Astrocyte of the spinal cord (primary cell): ENCODE measurements around the gene SLCO3A1.
"Not testable (repeated sequence)": the region's sequence is repeated elsewhere in the genome, so short reads cannot be mapped to it uniquely, and the experiment has no call there.

Experiments
- DNase-seq: peaks from one replicate; pipeline ENCODE4 v3.0.0; 2011; ENCODE audit warnings: low read depth, low spot score
- H3K4me3 ChIP-seq: 2 replicates; pipeline ENCODE4 v1.5.1; 2011; ENCODE audit warnings: low read depth, mild to moderate bottlenecking, low read length, moderate library complexity
- in situ Hi-C: cut with HindIII; loops from 2 replicates; pipeline ENCODE4 v1.10.0; 2017; ENCODE audit warnings: low sequenced_read_pairs
- TF ChIP-seq, protein P1 (sequence below): IDR thresholded peaks from 2 replicates; pipeline ENCODE4 v1.5.1; 2012; ENCODE audit warnings: low read depth, mild to moderate bottlenecking, low read length, inconsistent platforms

SLCO3A1 gene

DNA sequence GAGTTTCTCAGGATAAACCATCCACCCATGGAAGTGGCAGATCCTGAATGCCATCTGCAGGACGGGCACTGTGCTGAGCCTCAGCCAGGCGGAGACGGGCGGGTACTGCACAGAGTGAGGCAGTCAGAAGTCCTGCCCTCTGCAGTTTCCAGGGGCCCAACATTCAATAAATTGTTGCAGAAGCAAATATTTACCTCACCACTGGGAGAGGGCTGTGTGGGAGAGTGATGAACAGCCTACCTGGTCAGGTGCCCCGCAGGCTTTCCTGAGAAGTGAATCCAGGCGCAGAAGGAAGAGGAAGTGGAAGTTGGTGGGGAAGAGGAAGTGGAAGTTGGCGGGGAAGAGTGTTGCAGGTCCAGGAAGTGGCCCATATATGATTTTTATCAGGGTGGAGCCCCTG lies 100.8 kb downstream of the SLCO3A1 start:
- TF ChIP-seq, protein P1, sequence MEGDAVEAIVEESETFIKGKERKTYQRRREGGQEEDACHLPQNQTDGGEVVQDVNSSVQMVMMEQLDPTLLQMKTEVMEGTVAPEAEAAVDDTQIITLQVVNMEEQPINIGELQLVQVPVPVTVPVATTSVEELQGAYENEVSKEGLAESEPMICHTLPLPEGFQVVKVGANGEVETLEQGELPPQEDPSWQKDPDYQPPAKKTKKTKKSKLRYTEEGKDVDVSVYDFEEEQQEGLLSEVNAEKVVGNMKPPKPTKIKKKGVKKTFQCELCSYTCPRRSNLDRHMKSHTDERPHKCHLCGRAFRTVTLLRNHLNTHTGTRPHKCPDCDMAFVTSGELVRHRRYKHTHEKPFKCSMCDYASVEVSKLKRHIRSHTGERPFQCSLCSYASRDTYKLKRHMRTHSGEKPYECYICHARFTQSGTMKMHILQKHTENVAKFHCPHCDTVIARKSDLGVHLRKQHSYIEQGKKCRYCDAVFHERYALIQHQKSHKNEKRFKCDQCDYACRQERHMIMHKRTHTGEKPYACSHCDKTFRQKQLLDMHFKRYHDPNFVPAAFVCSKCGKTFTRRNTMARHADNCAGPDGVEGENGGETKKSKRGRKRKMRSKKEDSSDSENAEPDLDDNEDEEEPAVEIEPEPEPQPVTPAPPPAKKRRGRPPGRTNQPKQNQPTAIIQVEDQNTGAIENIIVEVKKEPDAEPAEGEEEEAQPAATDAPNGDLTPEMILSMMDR = no peak
- H3K4me3 ChIP-seq = no peak overlapping the region
- DNase-seq = no peak
- in situ Hi-C loops = no loop called here

DNA sequence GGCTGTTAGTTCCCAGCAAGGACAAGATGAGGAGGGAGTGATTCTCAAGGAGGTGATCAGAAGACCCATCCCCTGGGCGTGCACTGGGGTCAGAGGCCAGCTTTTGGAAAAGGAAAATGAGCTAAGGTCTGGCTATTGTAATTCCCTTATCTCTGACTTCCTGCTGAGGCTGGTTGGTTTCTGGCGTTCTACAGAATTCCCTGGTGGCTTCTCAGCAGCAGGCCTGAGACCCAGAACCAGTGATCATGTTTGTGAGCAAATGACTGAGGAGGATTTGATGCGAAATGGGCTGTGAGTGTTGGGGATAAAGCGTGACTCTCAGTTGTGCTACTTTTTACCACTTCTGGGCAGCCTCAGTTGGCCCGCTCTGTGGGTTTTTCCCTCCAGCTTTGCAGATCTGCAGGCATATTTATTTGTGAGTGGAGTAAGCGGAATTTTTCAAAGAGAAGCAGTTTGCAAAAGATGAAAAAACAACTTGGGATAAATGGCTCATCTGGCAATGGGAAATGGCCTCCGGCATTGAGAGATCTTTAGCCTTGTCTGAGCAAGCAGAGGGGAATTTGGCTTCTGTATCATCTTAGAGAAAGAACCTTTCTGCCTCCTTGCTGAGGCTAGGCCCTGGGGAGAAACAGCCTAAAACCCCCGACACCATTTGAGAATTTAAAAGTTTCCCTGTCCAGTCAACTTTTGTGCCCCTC lies 102.7 kb downstream of the SLCO3A1 start:
- DNase-seq = no peak
- no peak overlapping the region for H3K4me3 ChIP-seq
- in situ Hi-C loops = no loop called here
- TF ChIP-seq, protein P1 = no peak

DNA sequence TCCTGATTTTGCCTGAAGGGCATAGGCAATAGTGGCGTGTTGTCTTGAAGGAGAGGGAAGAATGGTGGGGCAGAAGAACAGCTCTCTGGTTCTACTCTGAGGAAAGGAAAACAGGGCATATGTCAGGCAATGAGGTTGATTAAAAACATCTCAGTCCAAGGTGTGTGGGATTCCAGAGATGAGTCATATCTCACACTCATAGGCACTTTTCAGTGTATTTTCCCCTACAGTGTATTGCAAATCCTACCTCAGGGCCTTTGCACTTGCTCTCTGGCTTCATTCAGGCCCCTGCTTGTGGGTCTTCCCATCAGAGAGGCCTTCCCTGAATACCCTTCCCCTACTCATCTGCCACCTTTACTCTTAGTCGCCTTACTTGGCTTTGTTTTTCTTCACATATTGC lies 107.8 kb downstream of the SLCO3A1 start:
- no peak for DNase-seq

DNA sequence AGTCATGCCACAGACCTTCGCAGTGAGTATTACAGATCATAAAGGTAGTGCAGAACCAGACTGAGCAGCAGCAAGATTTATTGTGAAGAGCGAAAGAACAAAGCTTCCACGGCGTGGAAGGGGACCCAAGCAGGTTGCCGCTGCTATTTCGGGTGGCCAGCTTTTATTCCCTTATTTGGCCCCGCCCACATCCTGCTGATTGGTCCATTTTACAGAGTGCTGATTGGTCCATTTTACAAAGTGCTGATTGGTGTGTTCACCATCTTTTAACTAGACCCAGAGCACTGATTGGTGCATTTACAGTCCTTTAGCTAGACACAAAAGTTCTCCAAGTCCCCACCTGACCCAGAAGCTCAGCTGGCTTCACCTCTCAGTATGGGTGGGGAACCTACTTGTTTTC lies 110.2 kb downstream of the SLCO3A1 start:
- DNase-seq, H3K4me3 ChIP-seq, in situ Hi-C loops: not testable (repeated sequence)

More for the DNA sequence above, 107.8 kb downstream of the SLCO3A1 start:
- TF ChIP-seq, protein P1 = no peak
- H3K4me3 ChIP-seq = no peak overlapping the region
- in situ Hi-C loops = no loop called here

DNA sequence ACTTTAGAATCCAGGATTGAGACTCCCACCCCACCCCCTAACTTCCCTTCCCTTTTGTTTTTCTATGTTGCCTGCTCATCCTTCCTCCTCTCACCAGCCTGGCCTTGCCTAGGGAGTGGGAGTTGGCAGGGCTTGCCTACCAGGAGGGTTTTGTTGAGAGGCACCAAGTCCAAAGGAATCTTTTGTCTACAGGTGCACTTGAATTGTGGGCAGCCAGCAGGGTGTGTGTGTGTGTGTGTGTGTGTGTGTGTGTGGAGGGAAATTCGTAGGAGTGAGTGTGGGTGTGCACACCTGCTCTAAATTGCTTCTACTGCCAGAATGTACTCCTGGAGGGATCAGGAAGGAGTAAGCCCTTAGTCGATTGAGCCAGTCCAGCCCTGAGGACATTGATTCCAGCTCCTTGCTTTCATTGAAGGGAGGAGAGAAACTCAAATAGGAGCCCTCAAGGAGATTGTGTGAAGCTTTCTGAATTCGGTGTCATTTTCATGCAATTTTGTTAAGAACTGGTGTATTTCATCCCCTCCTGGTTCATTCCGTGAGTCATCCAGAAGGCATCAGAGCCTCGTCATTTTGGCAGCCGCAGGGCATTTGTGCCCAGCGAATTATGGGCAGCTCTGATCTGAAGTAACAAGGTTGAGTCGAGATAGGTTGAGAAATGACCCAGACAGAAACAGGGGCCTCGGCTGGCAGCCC lies 112.1 kb downstream of the SLCO3A1 start:
- DNase-seq = peak; percentile 71
- TF ChIP-seq, protein P1 = no peak
- H3K4me3 ChIP-seq = no peak overlapping the region
- in situ Hi-C loops = no loop called here

DNA sequence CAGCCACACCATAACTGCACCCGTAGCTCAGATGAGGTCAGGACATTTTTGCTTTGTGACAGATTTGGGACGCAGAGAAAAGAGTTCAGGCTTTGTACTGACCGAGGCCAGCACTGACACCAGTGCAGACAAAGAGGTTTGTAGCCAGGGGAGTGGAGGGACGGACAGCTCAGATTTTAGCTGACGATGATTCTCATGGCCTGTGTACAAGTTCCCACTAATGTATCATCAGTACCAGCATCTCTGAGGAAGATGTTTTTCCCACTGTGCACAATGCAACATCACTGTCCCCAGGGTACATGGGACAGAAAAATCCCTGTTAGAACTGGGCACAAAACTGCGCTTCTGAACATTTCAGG lies 112.7 kb downstream of the SLCO3A1 start:
- TF ChIP-seq, protein P1 = no peak
- in situ Hi-C loops = no loop called here
- no peak for DNase-seq
- no peak overlapping the region for H3K4me3 ChIP-seq

DNA sequence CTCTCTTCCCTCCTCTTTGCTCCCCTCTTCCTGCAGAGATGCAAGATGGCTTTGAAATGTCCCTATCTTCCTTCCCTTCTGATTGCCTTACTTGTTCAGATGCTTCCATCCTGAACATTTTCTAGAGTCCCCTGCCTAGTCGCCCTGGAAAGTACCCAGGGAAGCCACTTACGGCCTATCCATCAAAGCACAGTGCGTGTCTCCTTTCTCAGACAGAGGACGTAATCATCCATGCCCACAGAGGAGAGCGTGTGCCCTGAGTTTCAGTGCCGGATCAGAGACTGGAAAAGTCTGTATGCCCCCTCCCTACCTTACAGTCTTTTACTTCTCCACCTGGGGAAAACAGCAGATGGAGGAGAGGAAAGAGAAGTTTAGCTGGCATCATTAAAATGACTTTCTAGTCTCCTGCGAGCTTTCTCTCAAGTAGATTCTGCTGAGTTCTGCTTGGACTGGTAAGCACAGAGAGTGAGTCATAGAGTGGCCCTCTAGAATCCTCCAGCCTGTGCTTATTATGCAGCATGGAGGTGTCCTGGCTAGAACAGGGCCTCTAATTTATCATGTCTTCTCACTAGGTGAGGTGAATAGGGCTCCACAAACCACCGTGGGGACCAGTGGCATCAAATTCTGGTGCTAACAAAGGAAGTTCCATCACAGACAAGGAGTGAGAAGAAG lies 114.6 kb downstream of the SLCO3A1 start:
- TF ChIP-seq, protein P1 = no peak
- DNase-seq = peak; percentile 32
- no peak overlapping the region for H3K4me3 ChIP-seq
- in situ Hi-C loops = no loop called here
